Smooth muscle cell (in vitro differentiated cells): Measurements from ENCODE around the gene CEP72. TPM values are rescaled to one million over a fixed set of nuclear protein-coding genes. Genes with fewer than 3 reads are reported as not detected.

Experiments
- DNase-seq: peaks from one replicate; lab custom pipeline; 2025; ENCODE audit not compliant: unreplicated experiment; lab: John Stamatoyannopoulos, UW
- H2AFZ ChIP-seq: fragments of 200-600 bp; sonication (generic); 2 replicates; pipeline ENCODE4 v1.6.0; 2016; ENCODE audit warnings: antibody characterized with exemption, low read depth, mild to moderate bottlenecking
- H3F3A ChIP-seq: fragments of 200-600 bp; sonication (generic); 2 replicates; pipeline ENCODE4 v1.6.0; 2017; ENCODE audit warnings: antibody characterized with exemption, low read depth
- H3K27ac ChIP-seq: fragments of 200-600 bp; sonication (generic); 2 replicates; pipeline ENCODE4 v1.5.1; 2016; ENCODE audit warnings: low read depth, mild to moderate bottlenecking
- H3K27me3 ChIP-seq: fragments of 200-600 bp; sonication (generic); 2 replicates; pipeline ENCODE4 v1.6.1; 2016; ENCODE audit warnings: low read depth, mild to moderate bottlenecking
- H3K36me3 ChIP-seq: fragments of 200-600 bp; sonication (generic); 2 replicates; pipeline ENCODE4 v1.5.1; 2016; ENCODE audit warnings: low read depth
- H3K4me1 ChIP-seq: fragments of 200-600 bp; sonication (generic); 2 replicates; pipeline ENCODE4 v1.5.1; 2016; ENCODE audit warnings: low read depth
- H3K4me2 ChIP-seq: fragments of 200-600 bp; sonication (generic); 2 replicates; pipeline ENCODE4 v1.6.0; 2016; ENCODE audit warnings: mild to moderate bottlenecking
- H3K4me3 ChIP-seq: fragments of 200-600 bp; sonication (generic); 2 replicates; pipeline ENCODE4 v1.5.1; 2016; ENCODE audit warnings: mild to moderate bottlenecking
- H3K79me2 ChIP-seq: fragments of 200-600 bp; sonication (generic); 2 replicates; pipeline ENCODE4 v1.6.0; 2016; ENCODE audit warnings: low read depth, mild to moderate bottlenecking
- H3K9ac ChIP-seq: fragments of 200-600 bp; sonication (generic); 2 replicates; pipeline ENCODE4 v1.6.0; 2016; ENCODE audit warnings: low read depth
- H3K9me3 ChIP-seq: fragments of 200-600 bp; sonication (generic); replicated peaks from 2 replicates; pipeline ENCODE4 v1.5.1; 2016; ENCODE audit warnings: low read depth
- H4K20me1 ChIP-seq: fragments of 200-600 bp; sonication (generic); 2 replicates; pipeline ENCODE4 v1.6.0; 2016; ENCODE audit warnings: low read depth
- WGBS: methylation state at CpG from one replicate; pipeline ENCODE4 v1.1.7; 2016; ENCODE audit warnings: low lambda C conversion rate; 5-methylcytosine and 5-hydroxymethylcytosine counted together
- polyA plus RNA-seq: library from polyadenylated mRNA; unstranded; fragments of >200 nt; fragmentation: Nextera tagmentation; extraction: Ambion mirVana; gene quantifications from 2 replicates; pipeline ENCODE4 v1.2.1, GENCODE V29; 2016
- total RNA-seq: library from RNA; depleted of rRNA; stranded (reverse); fragments of >200 nt; gene quantifications from 2 replicates; pipeline ENCODE4 v1.2.3, GENCODE V29; 2014
- TF ChIP-seq, protein P1 (sequence below): fragments of 200-600 bp; sonication (generic); IDR thresholded peaks from 2 replicates; pipeline ENCODE4 v1.5.1; 2017; ENCODE audit warnings: borderline replicate concordance, mild to moderate bottlenecking, antibody characterized with exemption; ENCODE audit not compliant: insufficient read depth, poor library complexity, severe bottlenecking

CEP72 gene
- total and polyA plus RNA-seq, 2 experiments from 2014 or later: 2.7 to 4.0 TPM

DNA sequence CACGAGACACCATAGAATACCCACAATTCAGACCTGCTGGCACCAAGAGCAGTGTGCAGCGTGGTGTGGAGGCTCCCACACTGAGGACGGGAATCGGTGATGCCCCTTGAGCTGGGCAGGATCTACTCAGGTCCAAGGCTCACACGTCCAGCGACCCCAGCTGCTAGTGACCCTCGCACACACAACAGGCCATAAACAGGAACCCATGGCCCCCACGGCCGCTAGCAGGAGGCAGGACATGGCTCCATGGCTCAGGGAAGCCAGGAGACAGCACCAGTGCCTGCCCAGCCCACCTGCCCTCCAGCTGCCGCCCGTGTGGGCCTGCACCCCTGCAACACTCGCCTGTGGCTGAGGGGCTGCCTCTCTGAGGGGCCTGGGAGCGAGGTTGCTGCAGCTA is 44.5 kb upstream of the CEP72 start:
- Histone ChIP-seq H3K36me3 (no peaks in the 10 kb centered on the region), H3K9me3 (no peaks in the 10 kb centered on the region), H3F3A (no peaks in the 10 kb centered on the region), H3K4me1 (no peaks in the 10 kb centered on the region), H3K4me2 (no peak overlapping the region), H3K79me2 (no peaks in the 10 kb centered on the region), H3K9ac (no peak overlapping the region), H3K27me3 (peaks cover 6% of the 10 kb centered on the region), H2AFZ (no peak overlapping the region), H4K20me1 (no peaks in the 10 kb centered on the region), H3K27ac (no peak overlapping the region), H3K4me3 (no peak overlapping the region)
- no peak for DNase-seq
- whole genome bisulfite sequencing: 93% methylated on average over 13 of the region's 13 CpGs
- TF ChIP-seq, protein P1, sequence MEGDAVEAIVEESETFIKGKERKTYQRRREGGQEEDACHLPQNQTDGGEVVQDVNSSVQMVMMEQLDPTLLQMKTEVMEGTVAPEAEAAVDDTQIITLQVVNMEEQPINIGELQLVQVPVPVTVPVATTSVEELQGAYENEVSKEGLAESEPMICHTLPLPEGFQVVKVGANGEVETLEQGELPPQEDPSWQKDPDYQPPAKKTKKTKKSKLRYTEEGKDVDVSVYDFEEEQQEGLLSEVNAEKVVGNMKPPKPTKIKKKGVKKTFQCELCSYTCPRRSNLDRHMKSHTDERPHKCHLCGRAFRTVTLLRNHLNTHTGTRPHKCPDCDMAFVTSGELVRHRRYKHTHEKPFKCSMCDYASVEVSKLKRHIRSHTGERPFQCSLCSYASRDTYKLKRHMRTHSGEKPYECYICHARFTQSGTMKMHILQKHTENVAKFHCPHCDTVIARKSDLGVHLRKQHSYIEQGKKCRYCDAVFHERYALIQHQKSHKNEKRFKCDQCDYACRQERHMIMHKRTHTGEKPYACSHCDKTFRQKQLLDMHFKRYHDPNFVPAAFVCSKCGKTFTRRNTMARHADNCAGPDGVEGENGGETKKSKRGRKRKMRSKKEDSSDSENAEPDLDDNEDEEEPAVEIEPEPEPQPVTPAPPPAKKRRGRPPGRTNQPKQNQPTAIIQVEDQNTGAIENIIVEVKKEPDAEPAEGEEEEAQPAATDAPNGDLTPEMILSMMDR: no peak

DNA sequence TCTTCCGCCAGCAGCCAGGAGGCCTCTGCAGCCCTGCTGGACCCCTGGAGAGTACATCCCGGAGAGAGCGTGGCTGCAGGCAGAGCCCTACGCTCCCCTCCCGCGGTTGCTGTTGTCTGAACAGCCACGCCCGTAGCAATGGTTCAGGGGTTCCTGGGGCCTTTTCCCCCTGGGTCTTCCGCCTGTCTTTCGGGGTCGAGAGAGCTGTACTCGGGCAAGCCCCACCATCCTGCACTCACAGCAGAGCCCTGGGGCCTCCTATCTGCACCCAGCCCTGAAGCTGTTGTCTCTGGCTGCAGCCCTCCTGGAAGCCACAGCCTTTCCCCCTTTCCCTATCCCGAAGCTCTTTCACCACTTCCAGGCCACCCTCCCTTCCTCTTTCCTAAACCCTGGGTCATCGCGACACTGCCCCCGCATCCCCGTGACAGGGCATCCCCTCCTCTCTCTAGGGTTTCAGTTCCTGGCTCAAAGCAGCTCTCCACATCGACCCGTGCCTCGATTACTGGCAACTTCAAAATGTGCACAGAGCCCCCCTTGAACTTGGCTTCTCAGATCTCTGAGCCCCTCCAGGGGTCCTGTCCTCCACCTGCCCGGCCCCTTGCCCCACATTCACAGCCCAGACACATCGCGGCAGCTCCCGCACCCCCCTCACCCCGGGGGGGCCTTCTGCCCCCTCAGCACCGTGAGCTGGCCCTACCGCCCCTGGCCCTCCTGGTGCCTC is 43.9 kb upstream of the CEP72 start:
- H3K9ac ChIP-seq: no peak overlapping the region
- TF ChIP-seq, protein P1: no peak
- H3K4me3 ChIP-seq: no peak overlapping the region
- no peaks in the 10 kb centered on the region for H3K79me2 ChIP-seq
- peaks cover 6% of the 10 kb centered on the region for H3K27me3 ChIP-seq
- H3K36me3 ChIP-seq: no peaks in the 10 kb centered on the region
- no peaks in the 10 kb centered on the region for H4K20me1 ChIP-seq
- DNase-seq: no peak
- H3F3A ChIP-seq: no peaks in the 10 kb centered on the region
- no peak overlapping the region for H3K4me2 ChIP-seq
- no peaks in the 10 kb centered on the region for H3K4me1 ChIP-seq
- H2AFZ ChIP-seq: no peak overlapping the region
- 87% methylated on average over 25 of the region's 27 CpGs for WGBS
- no peaks in the 10 kb centered on the region for H3K9me3 ChIP-seq
- no peak overlapping the region for H3K27ac ChIP-seq

DNA sequence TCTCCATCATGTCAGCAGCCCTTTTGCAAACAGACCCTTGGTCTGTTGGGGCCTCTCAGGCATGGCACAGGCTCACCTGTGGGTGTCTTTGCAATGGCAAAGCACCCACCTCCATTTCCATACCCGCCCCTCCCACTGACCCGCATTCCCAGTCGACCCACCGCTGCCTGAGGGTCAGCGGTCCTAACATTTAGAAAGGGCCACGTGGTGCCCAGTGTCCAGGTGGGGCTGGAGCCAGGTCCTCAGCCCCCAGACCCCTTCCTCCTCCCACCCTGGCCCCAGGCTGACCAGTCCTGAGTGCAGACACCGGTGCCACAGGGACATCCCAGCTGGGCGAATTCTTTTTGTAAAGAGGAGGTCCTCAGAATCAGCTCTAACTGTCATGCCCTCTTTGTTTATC is 43.3 kb upstream of the CEP72 start:
- H2AFZ ChIP-seq: no peak overlapping the region
- H3F3A ChIP-seq: no peaks in the 10 kb centered on the region
- no peak for DNase-seq
- H3K4me2 ChIP-seq: no peak overlapping the region
- H3K4me3 ChIP-seq: no peak overlapping the region
- peaks cover 6% of the 10 kb centered on the region for H3K27me3 ChIP-seq
- H3K27ac ChIP-seq: no peak overlapping the region
- no peaks in the 10 kb centered on the region for H3K9me3 ChIP-seq
- H3K9ac ChIP-seq: no peak overlapping the region
- WGBS: 89% methylated on average over 8 of the region's 8 CpGs
- H3K36me3 ChIP-seq: no peaks in the 10 kb centered on the region
- no peaks in the 10 kb centered on the region for H3K79me2 ChIP-seq
- no peaks in the 10 kb centered on the region for H3K4me1 ChIP-seq
- H4K20me1 ChIP-seq: no peaks in the 10 kb centered on the region
- TF ChIP-seq, protein P1: no peak

DNA sequence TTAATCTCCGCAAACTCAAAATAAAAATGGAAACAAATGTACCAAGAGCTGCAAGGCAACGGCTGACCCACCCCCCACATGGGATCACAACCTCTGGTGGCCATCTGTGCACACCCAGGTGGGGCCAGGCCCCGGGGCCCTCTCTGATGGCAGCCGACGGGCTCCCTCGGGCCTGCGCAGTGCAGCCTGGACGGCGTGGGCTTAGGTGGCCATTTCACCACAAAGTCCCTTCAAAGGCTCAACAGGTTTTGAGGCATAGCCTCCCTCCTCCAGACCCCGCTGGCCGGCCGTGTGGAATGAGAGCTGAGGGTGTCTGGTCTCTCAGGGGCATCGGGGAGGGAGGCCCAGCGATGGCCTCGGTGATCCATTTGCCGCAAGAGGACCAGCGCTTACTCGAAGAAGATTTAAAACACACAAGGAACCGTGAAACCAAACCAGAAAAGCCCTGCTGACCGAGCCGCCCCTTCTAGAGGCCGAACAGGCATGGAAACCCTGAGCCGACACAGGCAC is 42.7 kb upstream of the CEP72 start:
- no peak overlapping the region for H2AFZ ChIP-seq
- no peaks in the 10 kb centered on the region for H3F3A ChIP-seq
- no peak for DNase-seq
- H3K4me2 ChIP-seq: no peak overlapping the region
- no peaks in the 10 kb centered on the region for H3K4me1 ChIP-seq
- TF ChIP-seq, protein P1: no peak
- H3K4me3 ChIP-seq: no peak overlapping the region
- no peak overlapping the region for H3K9ac ChIP-seq
- H3K9me3 ChIP-seq: no peaks in the 10 kb centered on the region
- 96% methylated on average over 23 of the region's 23 CpGs for WGBS
- no peaks in the 10 kb centered on the region for H3K36me3 ChIP-seq
- no peaks in the 10 kb centered on the region for H3K79me2 ChIP-seq
- H3K27me3 ChIP-seq: peaks cover 6% of the 10 kb centered on the region
- no peak overlapping the region for H3K27ac ChIP-seq
- no peaks in the 10 kb centered on the region for H4K20me1 ChIP-seq
